Measurements from ENCODE around the gene EDARADD.

Gene EDARADD

DNA sequence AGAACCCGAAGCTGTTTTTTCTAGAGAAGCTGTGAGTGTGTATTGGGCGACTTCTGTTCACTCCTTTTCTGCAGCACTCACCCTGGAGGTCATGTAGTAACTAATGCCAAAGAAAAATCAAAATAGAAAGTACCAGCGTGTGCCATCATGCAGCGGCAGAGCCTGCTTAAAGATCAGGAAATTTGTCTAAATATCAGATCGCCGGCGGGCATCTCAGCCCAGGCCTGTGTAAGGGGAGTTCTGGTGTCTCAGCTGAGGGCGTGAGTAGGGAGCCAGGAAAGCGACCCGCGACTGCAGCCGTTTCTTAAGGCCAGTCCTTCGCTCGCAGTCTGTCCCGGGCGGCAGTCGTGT is 768 bp downstream of the EDARADD start:
- TF ChIP-seq SUZ12 (IDR thresholded peaks at IDR 0.05; ENCODE audit: extremely low read depth, insufficient read depth, insufficient read length): no peak
- TF ChIP-seq YY1 (IDR thresholded peaks at IDR 0.05; ENCODE audit: insufficient read depth, insufficient read length): no peak
- no peak for TF ChIP-seq ZNF274 (IDR thresholded peaks at IDR 0.05; ENCODE audit: low read depth, low read length)
- DNase-seq (ENCODE audit: low read depth, low spot score): peak; percentile 25
- H3K9me3 ChIP-seq (ENCODE audit: insufficient read depth, low read length): no peaks in the 10 kb centered on the region
- peaks cover 41% of the 10 kb centered on the region for H3K27me3 ChIP-seq (ENCODE audit: insufficient read depth, insufficient read length)
- H3K9ac ChIP-seq (ENCODE audit: insufficient read length, low read depth): peak overlapping the region; percentile 95
- peak overlapping the region; percentile 92 for H3K4me3 ChIP-seq (ENCODE audit: insufficient read length, low read depth)
- H3K36me3 ChIP-seq (ENCODE audit: insufficient read depth, insufficient read length, low read length): no peaks in the 10 kb centered on the region
- peaks cover 5% of the 10 kb centered on the region for H3K4me1 ChIP-seq (ENCODE audit: insufficient read depth, insufficient read length)

DNA sequence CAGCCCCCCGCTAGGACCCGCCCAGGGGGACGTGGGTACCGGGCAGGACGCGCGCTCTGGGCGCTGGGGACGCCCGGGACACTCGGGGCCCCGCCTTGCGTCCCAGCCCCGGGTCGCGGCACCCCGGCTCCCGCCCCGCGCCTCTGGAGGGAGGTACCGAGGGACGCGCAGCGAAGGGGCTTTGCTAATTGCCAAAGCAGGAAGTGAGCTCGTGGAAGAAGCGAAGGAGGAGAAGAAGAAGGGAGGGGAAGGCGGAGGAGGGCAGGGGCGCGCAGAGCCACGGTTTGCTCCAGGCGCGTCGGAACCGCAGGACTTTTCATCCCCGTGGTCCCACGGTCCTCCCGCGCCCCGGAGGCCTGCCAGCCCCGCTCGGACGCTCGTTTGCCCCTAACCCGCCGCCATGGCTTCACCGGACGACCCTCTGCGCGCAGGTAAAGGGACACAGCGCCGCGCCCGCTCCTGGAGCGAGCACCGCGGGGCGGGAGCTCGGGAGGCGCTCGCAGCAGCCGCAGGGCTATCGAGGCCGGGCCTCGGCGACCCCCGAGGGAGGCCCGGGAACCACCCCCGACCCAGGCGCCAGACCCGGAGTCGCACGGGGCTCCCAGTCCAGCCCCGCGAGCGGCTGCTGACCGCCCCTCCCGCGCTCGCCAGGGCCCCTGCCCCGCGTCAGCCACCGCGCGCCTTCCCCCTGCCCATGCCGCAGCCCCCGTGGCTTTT is 1.3 kb downstream of the EDARADD start:
- H3K4me1 ChIP-seq (ENCODE audit: insufficient read depth, insufficient read length): peaks cover 7% of the 10 kb centered on the region
- DNase-seq (ENCODE audit: low read depth, low spot score): peak; percentile 23
- H3K9ac ChIP-seq (ENCODE audit: insufficient read length, low read depth): peak overlapping the region; percentile 95
- no peaks in the 10 kb centered on the region for H3K36me3 ChIP-seq (ENCODE audit: insufficient read depth, insufficient read length, low read length)
- TF ChIP-seq SUZ12 (IDR thresholded peaks at IDR 0.05; ENCODE audit: extremely low read depth, insufficient read depth, insufficient read length) (no peak), ZNF274 (IDR thresholded peaks at IDR 0.05; ENCODE audit: low read depth, low read length) (no peak), YY1 (IDR thresholded peaks at IDR 0.05; ENCODE audit: insufficient read depth, insufficient read length) (no peak)
- peaks cover 41% of the 10 kb centered on the region for H3K27me3 ChIP-seq (ENCODE audit: insufficient read depth, insufficient read length)
- H3K4me3 ChIP-seq (ENCODE audit: insufficient read length, low read depth): peak overlapping the region; percentile 92
- no peaks in the 10 kb centered on the region for H3K9me3 ChIP-seq (ENCODE audit: insufficient read depth, low read length)

DNA sequence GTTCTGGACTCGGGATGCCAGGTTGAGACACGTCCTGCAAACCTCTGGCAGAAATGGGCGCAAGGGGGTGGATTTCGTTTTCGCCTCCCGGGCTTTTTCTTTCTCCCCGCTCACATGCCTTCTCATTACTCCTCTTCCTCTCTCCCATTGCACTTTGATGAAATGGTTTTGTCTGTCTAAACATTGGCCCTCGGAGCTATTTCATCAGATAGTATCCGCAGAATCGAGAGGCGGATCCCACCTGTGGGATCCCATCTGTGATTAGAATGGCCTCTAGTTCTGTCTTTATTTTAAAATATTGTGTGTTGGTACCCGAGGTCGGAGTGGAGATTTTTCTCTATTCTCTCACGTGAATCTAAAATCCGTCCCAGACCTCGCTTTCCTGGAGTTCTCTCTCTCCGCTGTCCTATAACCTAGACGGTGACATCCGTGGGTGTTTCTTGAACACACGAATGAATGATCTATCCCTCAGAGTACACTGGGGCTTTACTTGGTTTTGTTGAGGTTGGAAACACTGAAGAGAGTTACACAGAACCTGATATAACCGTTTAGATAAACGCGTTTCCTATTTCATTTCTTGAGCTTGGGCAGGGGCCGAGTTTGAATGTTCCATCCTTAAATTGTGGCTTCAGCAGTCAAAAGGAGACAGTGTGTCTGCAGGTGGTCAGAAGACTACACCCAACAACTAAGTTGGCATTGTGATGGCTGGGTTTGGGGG is 2.0 kb downstream of the EDARADD start:
- Histone ChIP-seq H3K36me3 (ENCODE audit: insufficient read depth, insufficient read length, low read length) (no peaks in the 10 kb centered on the region), H3K4me1 (ENCODE audit: insufficient read depth, insufficient read length) (peaks cover 7% of the 10 kb centered on the region), H3K9ac (ENCODE audit: insufficient read length, low read depth) (peak overlapping the region; percentile 95), H3K27me3 (ENCODE audit: insufficient read depth, insufficient read length) (peaks cover 41% of the 10 kb centered on the region), H3K4me3 (ENCODE audit: insufficient read length, low read depth) (peak overlapping the region; percentile 92), H3K9me3 (ENCODE audit: insufficient read depth, low read length) (no peaks in the 10 kb centered on the region)
- TF ChIP-seq SUZ12 (IDR thresholded peaks at IDR 0.05; ENCODE audit: extremely low read depth, insufficient read depth, insufficient read length): no peak
- TF ChIP-seq YY1 (IDR thresholded peaks at IDR 0.05; ENCODE audit: insufficient read depth, insufficient read length): no peak
- TF ChIP-seq ZNF274 (IDR thresholded peaks at IDR 0.05; ENCODE audit: low read depth, low read length): no peak
- DNase-seq (ENCODE audit: low read depth, low spot score): no peak

DNA sequence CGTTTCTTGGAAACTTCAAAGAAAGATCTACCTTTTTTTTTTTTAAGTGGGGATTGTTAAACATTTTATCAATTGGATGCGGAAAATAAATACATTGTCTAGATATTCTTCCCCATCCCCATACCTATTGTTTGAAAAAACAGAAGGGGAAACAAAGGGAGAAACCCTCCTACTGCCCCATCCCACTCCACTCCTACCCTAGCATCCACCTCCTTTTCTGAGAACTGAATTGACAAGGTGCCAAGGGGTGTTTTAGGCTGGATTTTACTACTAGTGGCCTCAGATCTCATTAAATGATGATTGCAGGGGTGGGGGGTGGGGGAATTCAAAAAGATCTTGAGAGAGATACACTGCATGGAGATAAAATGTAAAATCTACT is 2.6 kb downstream of the EDARADD start:
- TF ChIP-seq ZNF274 (IDR thresholded peaks at IDR 0.05; ENCODE audit: low read depth, low read length) (no peak), SUZ12 (IDR thresholded peaks at IDR 0.05; ENCODE audit: extremely low read depth, insufficient read depth, insufficient read length) (no peak), YY1 (IDR thresholded peaks at IDR 0.05; ENCODE audit: insufficient read depth, insufficient read length) (no peak)
- Histone ChIP-seq H3K27me3 (ENCODE audit: insufficient read depth, insufficient read length) (peaks cover 41% of the 10 kb centered on the region), H3K36me3 (ENCODE audit: insufficient read depth, insufficient read length, low read length) (no peaks in the 10 kb centered on the region), H3K4me1 (ENCODE audit: insufficient read depth, insufficient read length) (peaks cover 7% of the 10 kb centered on the region), H3K9me3 (ENCODE audit: insufficient read depth, low read length) (no peaks in the 10 kb centered on the region), H3K4me3 (ENCODE audit: insufficient read length, low read depth) (no peak overlapping the region), H3K9ac (ENCODE audit: insufficient read length, low read depth) (no peak overlapping the region)
- no peak for DNase-seq (ENCODE audit: low read depth, low spot score)

DNA sequence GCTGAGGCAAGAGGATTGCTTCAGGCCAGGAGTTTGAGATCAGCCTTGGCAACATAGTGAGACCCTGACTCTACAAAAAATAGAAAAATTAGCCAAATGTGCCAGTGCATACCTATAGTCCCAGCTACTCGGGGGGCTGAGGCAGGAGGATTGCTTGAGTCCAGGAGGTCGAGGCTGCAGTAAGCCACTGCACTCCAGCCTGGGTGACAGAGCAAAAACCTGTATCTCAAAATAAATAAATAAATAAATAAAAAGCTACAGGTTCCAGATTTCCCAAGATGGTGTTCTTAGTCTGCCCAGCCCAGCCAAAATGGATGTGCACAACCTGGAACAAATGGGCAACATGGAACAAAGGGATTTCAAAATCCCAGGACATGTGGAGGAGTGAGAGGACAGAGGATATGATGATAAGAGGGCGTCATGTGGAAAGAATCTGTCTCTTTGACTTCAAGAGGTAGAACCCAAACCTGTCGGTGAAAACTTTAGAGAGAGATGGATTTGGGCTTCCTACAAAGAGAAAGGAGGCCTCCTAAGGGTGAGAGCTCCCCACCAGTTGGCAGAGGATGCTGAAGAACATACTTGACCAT is 3.2 kb downstream of the EDARADD start:
- H3K9ac ChIP-seq (ENCODE audit: insufficient read length, low read depth): no peak overlapping the region
- no peak overlapping the region for H3K4me3 ChIP-seq (ENCODE audit: insufficient read length, low read depth)
- no peak for TF ChIP-seq SUZ12 (IDR thresholded peaks at IDR 0.05; ENCODE audit: extremely low read depth, insufficient read depth, insufficient read length)
- no peak for TF ChIP-seq ZNF274 (IDR thresholded peaks at IDR 0.05; ENCODE audit: low read depth, low read length)
- TF ChIP-seq YY1 (IDR thresholded peaks at IDR 0.05; ENCODE audit: insufficient read depth, insufficient read length): no peak
- H3K9me3 ChIP-seq (ENCODE audit: insufficient read depth, low read length): no peaks in the 10 kb centered on the region
- DNase-seq (ENCODE audit: low read depth, low spot score): no peak
- H3K27me3 ChIP-seq (ENCODE audit: insufficient read depth, insufficient read length): peaks cover 41% of the 10 kb centered on the region
- H3K4me1 ChIP-seq (ENCODE audit: insufficient read depth, insufficient read length): peaks cover 7% of the 10 kb centered on the region
- H3K36me3 ChIP-seq (ENCODE audit: insufficient read depth, insufficient read length, low read length): no peaks in the 10 kb centered on the region

DNA sequence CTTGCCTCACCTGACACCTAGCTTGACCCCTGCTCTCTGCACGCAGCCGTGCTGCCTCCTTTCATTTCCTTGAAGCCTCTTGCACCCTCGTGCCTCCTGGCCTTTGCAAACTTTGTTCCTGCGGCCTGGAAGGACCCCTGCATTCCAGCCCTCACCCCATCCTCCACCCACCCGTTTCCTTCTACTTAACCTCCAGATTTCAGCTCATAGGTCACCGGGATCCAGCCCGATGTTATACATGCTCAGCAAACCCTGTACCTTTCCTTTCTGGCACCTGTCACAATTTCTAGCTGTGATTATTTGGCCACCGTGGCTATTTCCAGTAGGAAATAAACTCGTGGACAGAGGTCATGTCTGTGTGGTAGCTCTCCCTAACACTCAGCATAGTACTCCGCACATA is 4.5 kb downstream of the EDARADD start:
- no peak for DNase-seq (ENCODE audit: low read depth, low spot score)
- Histone ChIP-seq H3K4me1 (ENCODE audit: insufficient read depth, insufficient read length) (peaks cover 7% of the 10 kb centered on the region), H3K9ac (ENCODE audit: insufficient read length, low read depth) (no peak overlapping the region), H3K9me3 (ENCODE audit: insufficient read depth, low read length) (no peaks in the 10 kb centered on the region), H3K27me3 (ENCODE audit: insufficient read depth, insufficient read length) (peaks cover 40% of the 10 kb centered on the region), H3K4me3 (ENCODE audit: insufficient read length, low read depth) (no peak overlapping the region), H3K36me3 (ENCODE audit: insufficient read depth, insufficient read length, low read length) (no peaks in the 10 kb centered on the region)
- no peak for TF ChIP-seq SUZ12 (IDR thresholded peaks at IDR 0.05; ENCODE audit: extremely low read depth, insufficient read depth, insufficient read length)

DNA sequence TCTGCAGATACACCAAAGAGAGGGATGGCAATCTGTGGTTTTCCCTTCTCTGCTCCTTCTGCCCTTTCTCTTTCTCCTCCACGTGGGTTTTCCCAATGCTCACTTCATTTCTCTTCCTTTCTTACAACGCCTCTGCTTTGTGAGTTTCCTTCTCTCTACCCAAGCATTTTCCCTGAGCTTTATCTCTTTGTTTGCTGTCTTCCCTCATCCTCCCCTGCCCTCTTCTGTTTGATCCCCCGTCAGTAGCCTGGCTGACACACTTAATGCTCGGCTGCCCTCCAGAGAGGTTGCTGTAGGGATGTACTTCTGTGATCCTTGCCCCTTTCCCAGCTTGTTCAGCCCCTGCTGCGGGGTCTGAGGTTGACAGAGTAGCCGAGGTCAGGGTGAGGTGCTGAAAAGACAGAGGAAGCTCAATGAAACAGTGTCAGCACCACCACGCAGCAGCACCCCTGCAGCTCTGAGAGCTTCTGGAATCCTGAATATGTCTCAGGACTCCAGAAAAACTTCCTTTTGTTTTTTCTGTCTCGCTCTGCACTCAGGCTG is 6.0 kb downstream of the EDARADD start:
- Histone ChIP-seq H3K36me3 (ENCODE audit: insufficient read depth, insufficient read length, low read length) (no peaks in the 10 kb centered on the region), H3K4me3 (ENCODE audit: insufficient read length, low read depth) (no peak overlapping the region), H3K9me3 (ENCODE audit: insufficient read depth, low read length) (no peaks in the 10 kb centered on the region), H3K4me1 (ENCODE audit: insufficient read depth, insufficient read length) (peaks cover 11% of the 10 kb centered on the region), H3K27me3 (ENCODE audit: insufficient read depth, insufficient read length) (peaks cover 24% of the 10 kb centered on the region), H3K9ac (ENCODE audit: insufficient read length, low read depth) (no peak overlapping the region)
- TF ChIP-seq SUZ12 (IDR thresholded peaks at IDR 0.05; ENCODE audit: extremely low read depth, insufficient read depth, insufficient read length) (no peak), ZNF274 (IDR thresholded peaks at IDR 0.05; ENCODE audit: low read depth, low read length) (no peak), YY1 (IDR thresholded peaks at IDR 0.05; ENCODE audit: insufficient read depth, insufficient read length) (no peak)
- peak; percentile 28 for DNase-seq (ENCODE audit: low read depth, low spot score)

All from NT2/D1 (cell line).